GM21360 (cell line): ENCODE measurements around the gene TRIM62.

Experiments used
- ATAC-seq: cut with Tn5 transposase; IDR thresholded peaks from one replicate; pipeline ENCODE4 v1.9.1; 2021; ENCODE audit warnings: mild to moderate bottlenecking, moderate library complexity; ENCODE audit not compliant: unreplicated experiment

The TRIM62 gene

GRCh38 chr1:33180911-33181890, 642 bp downstream of the TRIM62 start:
- ATAC-seq = peak; percentile 56

- ATAC-seq = no peak
Measured at GRCh38 chr1:33180226-33180910, 1.5 kb downstream of the TRIM62 start.

GRCh38 chr1:33178836-33179439, 2.9 kb downstream of the TRIM62 start:
- no peak for ATAC-seq

- no peak for ATAC-seq
Measured at GRCh38 chr1:33177996-33178540, 3.8 kb downstream of the TRIM62 start.

- no peak for ATAC-seq
Measured at GRCh38 chr1:33176887-33177286, 5.0 kb downstream of the TRIM62 start.

- ATAC-seq = no peak
Measured at GRCh38 chr1:33176362-33176850, 5.4 kb downstream of the TRIM62 start.

- ATAC-seq = no peak
Measured at GRCh38 chr1:33175865-33176264, 6.0 kb downstream of the TRIM62 start.

- no peak for ATAC-seq
Measured at GRCh38 chr1:33173091-33173490, 8.8 kb downstream of the TRIM62 start.

- ATAC-seq = no peak
Measured at GRCh38 chr1:33171977-33172813, 9.6 kb downstream of the TRIM62 start.

GRCh38 chr1:33170351-33171274, 11.2 kb downstream of the TRIM62 start:
- ATAC-seq = no peak

GRCh38 chr1:33169290-33170055, 12.4 kb downstream of the TRIM62 start:
- no peak for ATAC-seq

GRCh38 chr1:33168556-33169289, 13.1 kb downstream of the TRIM62 start:
- no peak for ATAC-seq

GRCh38 chr1:33167650-33168447, 14.0 kb downstream of the TRIM62 start:
- no peak for ATAC-seq

- no peak for ATAC-seq
Measured at GRCh38 chr1:33165809-33166208, 16.0 kb downstream of the TRIM62 start.

- ATAC-seq = no peak
Measured at GRCh38 chr1:33165209-33165608, 16.6 kb downstream of the TRIM62 start.

GRCh38 chr1:33163621-33164519, 18.0 kb downstream of the TRIM62 start:
- ATAC-seq = no peak
